Bronchial epithelial cell (primary cell): ENCODE data around the gene MERTK. TPM values are rescaled to one million over a fixed set of nuclear protein-coding genes. Genes with fewer than 3 reads are reported as not detected.
"Not testable (repeated sequence)": the region's sequence is repeated elsewhere in the genome, so short reads cannot be mapped to it uniquely, and the experiment has no call there.

ENCODE experiments used
- DNase-seq: peaks from one replicate; pipeline ENCODE4 v3.0.0-alpha.2; 2010; ENCODE audit warnings: low read depth
- FAIRE-seq: peaks from 2 replicates; lab custom pipeline; 2011; peaks lifted over from hg19 to GRCh38; lab: Jason Lieb, UNC
- H3K27me3 ChIP-seq: 2 replicates; pipeline ENCODE4 v1.5.1; 2011; ENCODE audit warnings: low read length; ENCODE audit not compliant: control insufficient read depth, insufficient read depth
- H3K36me3 ChIP-seq: 2 replicates; pipeline ENCODE4 v1.5.1; 2011; ENCODE audit warnings: low read length; ENCODE audit not compliant: control insufficient read depth, insufficient read depth
- H3K4me3 ChIP-seq: 2 replicates; pipeline ENCODE4 v1.5.1; 2011; ENCODE audit warnings: mild to moderate bottlenecking, low read depth, low read length, control low read depth
- total RNA-seq: library from RNA; depleted of rRNA; stranded (reverse); fragments of >200 nt; gene quantifications from 2 replicates; pipeline ENCODE4 v1.2.1, GENCODE V29; 2014
- TF ChIP-seq, protein P1 (sequence below): IDR thresholded peaks from 2 replicates; pipeline ENCODE4 v1.5.1; 2011; ENCODE audit warnings: mild to moderate bottlenecking, moderate library complexity, low read length, control low read depth, inconsistent platforms; ENCODE audit not compliant: insufficient read depth, severe bottlenecking

Gene MERTK
- total RNA-seq, 1 donor from 2014 or later, result 3.9 TPM

DNA sequence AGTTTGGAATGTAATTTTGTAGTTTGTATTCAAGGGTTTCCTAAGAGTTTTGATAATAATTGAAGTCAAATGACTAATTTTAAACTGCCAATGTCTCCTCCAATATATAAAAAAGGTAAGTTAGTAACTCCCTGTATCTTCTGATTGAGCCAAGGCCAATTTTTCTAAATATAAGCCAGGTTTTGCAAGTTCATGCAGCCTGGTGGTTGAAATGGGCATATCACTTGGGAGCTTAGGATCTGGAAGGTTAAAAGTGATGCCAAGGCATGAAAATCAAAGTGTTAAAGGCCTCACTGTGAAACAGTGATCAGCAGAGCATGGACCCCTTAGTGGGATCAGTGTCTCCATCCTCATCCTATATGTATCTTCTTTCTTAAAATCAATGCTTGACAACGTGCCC, 60.5 kb downstream of the MERTK start:
- Histone ChIP-seq H3K4me3 (no peak overlapping the region), H3K27me3 (peaks cover 1% of the 10 kb centered on the region), H3K36me3 (no peaks in the 10 kb centered on the region)
- FAIRE-seq (no peak), DNase-seq (no peak)
- TF ChIP-seq, protein P1, sequence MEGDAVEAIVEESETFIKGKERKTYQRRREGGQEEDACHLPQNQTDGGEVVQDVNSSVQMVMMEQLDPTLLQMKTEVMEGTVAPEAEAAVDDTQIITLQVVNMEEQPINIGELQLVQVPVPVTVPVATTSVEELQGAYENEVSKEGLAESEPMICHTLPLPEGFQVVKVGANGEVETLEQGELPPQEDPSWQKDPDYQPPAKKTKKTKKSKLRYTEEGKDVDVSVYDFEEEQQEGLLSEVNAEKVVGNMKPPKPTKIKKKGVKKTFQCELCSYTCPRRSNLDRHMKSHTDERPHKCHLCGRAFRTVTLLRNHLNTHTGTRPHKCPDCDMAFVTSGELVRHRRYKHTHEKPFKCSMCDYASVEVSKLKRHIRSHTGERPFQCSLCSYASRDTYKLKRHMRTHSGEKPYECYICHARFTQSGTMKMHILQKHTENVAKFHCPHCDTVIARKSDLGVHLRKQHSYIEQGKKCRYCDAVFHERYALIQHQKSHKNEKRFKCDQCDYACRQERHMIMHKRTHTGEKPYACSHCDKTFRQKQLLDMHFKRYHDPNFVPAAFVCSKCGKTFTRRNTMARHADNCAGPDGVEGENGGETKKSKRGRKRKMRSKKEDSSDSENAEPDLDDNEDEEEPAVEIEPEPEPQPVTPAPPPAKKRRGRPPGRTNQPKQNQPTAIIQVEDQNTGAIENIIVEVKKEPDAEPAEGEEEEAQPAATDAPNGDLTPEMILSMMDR, result no peak

- no peaks in the 10 kb centered on the region for H3K36me3 ChIP-seq
- TF ChIP-seq, protein P1, result no peak
- H3K4me3 ChIP-seq, result no peak overlapping the region
- peaks cover 1% of the 10 kb centered on the region for H3K27me3 ChIP-seq
- no peak for FAIRE-seq
- no peak for DNase-seq
Observed at GRCh38 chr2:111961663-111962062, 63.3 kb downstream of the MERTK start.

DNA sequence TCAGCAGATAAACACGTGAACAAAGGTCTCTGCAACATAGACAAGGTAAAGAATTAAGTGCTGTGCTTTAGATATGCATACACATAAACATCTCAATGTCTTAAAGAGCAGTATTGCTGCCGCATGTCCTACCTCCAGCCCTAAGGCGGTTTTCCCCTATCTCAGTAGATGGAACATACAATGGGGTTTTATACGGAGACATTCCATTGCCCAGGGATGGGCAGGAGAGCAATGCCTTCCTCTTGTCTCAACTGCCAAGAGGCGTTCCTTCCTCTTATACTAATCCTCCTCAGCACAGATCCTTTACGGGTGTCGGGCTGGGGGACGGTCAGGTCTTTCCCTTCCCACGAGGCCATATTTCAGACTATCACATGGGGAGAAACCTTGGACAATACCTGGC, 64.7 kb downstream of the MERTK start:
- not testable (repeated sequence) for FAIRE-seq, H3K27me3 ChIP-seq, DNase-seq

GRCh38 chr2:111963508-111963907, 65.1 kb downstream of the MERTK start:
- H3K27me3 ChIP-seq, DNase-seq, H3K36me3 ChIP-seq, H3K4me3 ChIP-seq, FAIRE-seq: not testable (repeated sequence)

More for the DNA sequence above, 64.7 kb downstream of the MERTK start:
- not testable (repeated sequence) for H3K4me3 ChIP-seq, H3K36me3 ChIP-seq

DNA sequence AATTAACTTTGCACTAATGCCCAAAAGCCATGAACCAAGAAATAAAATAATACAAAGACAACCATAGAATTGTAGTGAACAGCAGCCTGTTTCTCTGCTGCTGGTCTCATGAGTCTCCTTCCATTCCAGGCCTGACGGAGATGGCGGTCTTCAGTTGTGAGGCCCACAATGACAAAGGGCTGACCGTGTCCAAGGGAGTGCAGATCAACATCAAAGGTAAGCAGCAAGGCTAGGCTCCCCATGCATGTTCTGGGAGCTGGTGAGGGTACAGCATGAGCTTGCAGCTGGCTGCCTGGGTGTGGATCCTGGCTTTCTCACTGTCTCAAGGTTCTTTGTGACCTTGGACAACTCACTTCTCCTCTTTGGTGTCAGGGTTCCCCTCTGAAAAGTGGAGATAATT, 66.7 kb downstream of the MERTK start:
- TF ChIP-seq, protein P1, result no peak
- Histone ChIP-seq H3K36me3 (no peaks in the 10 kb centered on the region), H3K27me3 (no peaks in the 10 kb centered on the region), H3K4me3 (no peak overlapping the region)
- no peak for FAIRE-seq
- DNase-seq, result no peak

DNA sequence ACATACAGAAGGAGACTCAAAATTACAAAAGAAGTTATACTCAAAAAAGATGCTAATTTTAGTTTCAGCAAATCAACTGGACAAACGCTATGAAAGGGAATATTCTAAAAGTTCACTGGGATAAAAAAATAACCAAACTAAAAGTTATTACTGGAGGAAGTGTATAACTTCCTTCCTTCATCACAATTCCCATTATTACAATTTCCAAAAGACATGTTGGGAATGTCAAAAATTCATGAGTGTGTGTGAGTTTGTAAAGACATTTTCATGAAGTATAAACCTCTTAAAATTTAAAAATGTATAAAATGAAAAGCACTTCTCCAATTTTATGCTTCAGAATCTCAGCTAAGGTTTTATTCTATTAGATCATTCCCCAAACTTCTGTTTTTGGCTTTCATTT, 67.8 kb downstream of the MERTK start:
- no peak for FAIRE-seq
- Histone ChIP-seq H3K27me3 (no peaks in the 10 kb centered on the region), H3K4me3 (no peak overlapping the region), H3K36me3 (no peaks in the 10 kb centered on the region)
- TF ChIP-seq, protein P1, result no peak
- DNase-seq, result no peak

- Histone ChIP-seq H3K36me3 (no peaks in the 10 kb centered on the region), H3K27me3 (no peaks in the 10 kb centered on the region), H3K4me3 (no peak overlapping the region)
- TF ChIP-seq, protein P1, result no peak
- FAIRE-seq, result peak; percentile 80
- DNase-seq, result no peak
Observed at GRCh38 chr2:111967018-111967417, 68.6 kb downstream of the MERTK start.
